GM12878 (cell line): ENCODE results near the gene ERC2. TPM values are rescaled to one million over a fixed set of nuclear protein-coding genes. Genes with fewer than 3 reads are reported as not detected.

Experiments used
- ATAC-seq: fragments of 200-7000 bp; cut with Tn5 transposase; 3 replicates; pipeline ENCODE4 v1.9.1; 2020; ENCODE audit warnings: mild to moderate bottlenecking, moderate library complexity
- BruUV-seq: library from RNA; stranded (reverse); fragments of 400-500 nt; replicated peaks from 2 replicates; lab custom pipeline; 2021; lab: Mats Ljungman, UMichigan
- CTCF ChIA-PET: fragments of 300-600 bp; sonication (Branson Sonifier 250); formaldehyde crosslinking; extraction: SDS; loops from one replicate; lab custom pipeline; 2021; ENCODE audit warnings: inconsistent platforms; lab: Yijun Ruan, JAX
- POLR2A ChIA-PET: fragments of 350-600 bp; formaldehyde crosslinking; extraction: SDS; loops from one replicate; lab custom pipeline; 2021; ENCODE audit warnings: inconsistent platforms; lab: Charles Lee
- RAD21 ChIA-PET: fragments of 300-600 bp; sonication (Branson Sonifier 250); formaldehyde crosslinking; loops from one replicate; lab custom pipeline; 2023; ENCODE audit warnings: antibody characterized with exemption; ENCODE audit not compliant: unreplicated experiment; lab: Charles Lee
- SMC1A ChIA-PET: fragments of 300-600 bp; sonication (Branson Sonifier 250); formaldehyde crosslinking; loops from one replicate; lab custom pipeline; 2023; ENCODE audit not compliant: unreplicated experiment, uncharacterized antibody; lab: Charles Lee
- DNase-seq: peaks from one replicate; pipeline ENCODE4 v3.0.0-alpha.2; 2011; ENCODE audit warnings: low read depth, low spot score
- FAIRE-seq: peaks from 3 replicates; lab custom pipeline; 2011; peaks lifted over from hg19 to GRCh38; lab: Jason Lieb, UNC
- H2AFZ ChIP-seq: 2 replicates; pipeline ENCODE4 v1.6.0; 2011; ENCODE audit warnings: low read depth, low read length, control low read depth; ENCODE audit not compliant: control insufficient read depth
- H3K27ac ChIP-seq: 2 replicates; pipeline ENCODE4 v1.5.1; 2011; ENCODE audit warnings: control low read depth; ENCODE audit not compliant: control insufficient read depth, insufficient read depth
- H3K27me3 ChIP-seq, 2 experiments: replicated peaks in 1 of 2; 2 replicates each; pipeline versions ENCODE4 v1.6.0 to v1.6.1; 2011; ENCODE audit warnings: low read length in 1 of 2; ENCODE audit not compliant: control insufficient read depth in 2 of 2, insufficient read depth in 2 of 2
- H3K36me3 ChIP-seq, 2 experiments: 2 replicates each; pipeline ENCODE4 v1.5.1; 2011; ENCODE audit warnings: low read length in 1 of 2; ENCODE audit not compliant: control insufficient read depth in 2 of 2, insufficient read depth in 2 of 2
- H3K4me1 ChIP-seq: 2 replicates; pipeline ENCODE4 v1.6.1; 2011; ENCODE audit warnings: mild to moderate bottlenecking, low read length, moderate library complexity, mixed read lengths; ENCODE audit not compliant: control insufficient read depth, insufficient read depth
- H3K4me2 ChIP-seq: 2 replicates; pipeline ENCODE4 v1.6.0; 2011; ENCODE audit warnings: control low read depth; ENCODE audit not compliant: control insufficient read depth, insufficient read depth
- H3K4me3 ChIP-seq: fragments of 200-600 bp; sonication (generic); 2 replicates; pipeline ENCODE4 v1.5.1; 2016
- H3K79me2 ChIP-seq: 2 replicates; pipeline ENCODE4 v1.6.0; 2011; ENCODE audit warnings: low read length; ENCODE audit not compliant: control insufficient read depth, insufficient read depth
- H3K9ac ChIP-seq: 2 replicates; pipeline ENCODE4 v1.8.0; 2011; ENCODE audit warnings: low read length, control low read depth, mixed read lengths; ENCODE audit not compliant: control insufficient read depth, insufficient read depth
- H3K9me3 ChIP-seq: replicated peaks from 3 replicates; pipeline ENCODE4 v1.5.1; 2011; ENCODE audit warnings: mild to moderate bottlenecking, low read length; ENCODE audit not compliant: control insufficient read depth, insufficient read depth
- H4K20me1 ChIP-seq: 2 replicates; pipeline ENCODE4 v1.6.0; 2011; ENCODE audit not compliant: control insufficient read depth, insufficient read depth
- CBX5 ChIP-seq: sonication (generic); IDR thresholded peaks from 2 replicates; pipeline ENCODE4 v1.6.1; 2016; ENCODE audit warnings: low read depth, moderate library complexity, mild to moderate bottlenecking, inconsistent platforms
- CREM ChIP-seq: IDR thresholded peaks from 2 replicates; pipeline ENCODE4 v1.6.1; 2014; ENCODE audit warnings: antibody characterized with exemption, low read depth
- IKZF1 ChIP-seq: fragments of 450-650 bp; conservative IDR thresholded peaks from 2 replicates; pipeline ENCODE4 v1.6.1; 2017; ENCODE audit warnings: antibody characterized with exemption, mild to moderate bottlenecking
- NBN ChIP-seq: fragments of 450-650 bp; IDR thresholded peaks from 2 replicates; pipeline ENCODE4 v1.6.1; 2016
- NR2C1 ChIP-seq: fragments of 450-650 bp; IDR thresholded peaks from 2 replicates; pipeline ENCODE4 v1.6.1; 2017; ENCODE audit warnings: antibody characterized with exemption, mild to moderate bottlenecking, moderate library complexity
- NR2F1 ChIP-seq: fragments of 450-650 bp; conservative IDR thresholded peaks from 2 replicates; pipeline ENCODE4 v1.6.1; 2017; ENCODE audit warnings: mild to moderate bottlenecking
- RELA ChIP-seq: fragments of 450-650 bp; IDR thresholded peaks from 2 replicates; pipeline ENCODE4 v1.8.0; 2014; ENCODE audit warnings: borderline replicate concordance; ENCODE audit not compliant: partially characterized antibody
- SMC3 ChIP-seq: IDR thresholded peaks from 2 replicates; pipeline ENCODE4 v1.6.1; 2011; ENCODE audit warnings: low read length, improper control_type of control experiment, borderline replicate concordance
- SREBF1 ChIP-seq: IDR thresholded peaks from 2 replicates; pipeline ENCODE4 v1.6.1; 2012; ENCODE audit warnings: mild to moderate bottlenecking, low read length
- TCF3 ChIP-seq: IDR thresholded peaks from 2 replicates; pipeline ENCODE4 v1.6.1; 2012; ENCODE audit warnings: low read depth, mild to moderate bottlenecking, low read length, borderline replicate concordance; ENCODE audit not compliant: insufficient read depth
- YBX1 ChIP-seq: fragments of 450-650 bp; IDR thresholded peaks from 2 replicates; pipeline ENCODE4 v1.6.1; 2016; ENCODE audit warnings: antibody characterized with exemption
- ZNF384 ChIP-seq: IDR thresholded peaks from 2 replicates; pipeline ENCODE4 v1.6.1; 2012; ENCODE audit warnings: low read depth, mild to moderate bottlenecking, low read length, improper control_type of control experiment, borderline replicate concordance
- WGBS: methylation state at CpG from one replicate; pipeline ENCODE4 v1.1.6; 2016; ENCODE audit warnings: low lambda C conversion rate; ENCODE audit not compliant: insufficient replicate concordance, insufficient coverage; ENCODE audit errors: missing lambda C conversion rate; 5-methylcytosine and 5-hydroxymethylcytosine counted together
- in situ Hi-C: fragments of 300-500 bp; cut with MboI; formaldehyde crosslinking; loops from 9 replicates; pipeline ENCODE4 v1.14.3; 2018; ENCODE audit warnings: mixed read lengths
- intact Hi-C: fragments of 100-400 bp; cut with micrococcal nuclease; formaldehyde crosslinking; loops from one replicate; pipeline ENCODE4 v1.14.2; 2022; ENCODE audit not compliant: unreplicated experiment
- polyA plus RNA-seq, 11 experiments: library from polyadenylated mRNA; depleted of rRNA in 4 of 11; unstranded in 6 of 11; stranded (reverse) in 5 of 11; fragments of >200 nt; fragmentation: Nextera tagmentation in 4 of 11; fragmentation: Illumina TruSeq in 1 of 11; extraction: Ambion mirVana in 4 of 11; extraction: Trizol in 1 of 11; gene quantifications; 1 replicate in 1 of 11; 2 replicates in 10 of 11; pipeline versions ENCODE4 v1.2.1 to v1.2.3, GENCODE V29; 2011 to 2016; ENCODE audit warnings: inconsistent platforms in 2 of 11, missing spikeins in 2 of 11, low read depth in 1 of 11
- total RNA-seq, 4 experiments: library from RNA; depleted of rRNA in 3 of 4; stranded (reverse); fragments of >200 nt in 3 of 4; fragmentation: Illumina TruSeq in 1 of 4; extraction: Trizol in 1 of 4; gene quantifications; 2 replicates each; pipeline versions ENCODE4 v1.2.1 to v1.2.3, GENCODE V29; 2013 to 2021
- TF ChIP-seq, protein P1 (sequence below): IDR thresholded peaks from 2 replicates; pipeline ENCODE4 v1.6.1; 2012; ENCODE audit warnings: low read depth, low read length, improper control_type of control experiment
- TF ChIP-seq, protein P2 (sequence below): fragments of 450-650 bp; IDR thresholded peaks from 2 replicates; pipeline ENCODE4 v1.6.1; 2017; ENCODE audit warnings: mild to moderate bottlenecking, moderate library complexity

ERC2 gene
- total and polyA plus RNA-seq, 10 of the 15 experiments (the other 5 are each of a cell fraction or from before 2014, with no cell fraction given): 0.06 to 1.4 (median 0.12) TPM; not detected in 3

DNA sequence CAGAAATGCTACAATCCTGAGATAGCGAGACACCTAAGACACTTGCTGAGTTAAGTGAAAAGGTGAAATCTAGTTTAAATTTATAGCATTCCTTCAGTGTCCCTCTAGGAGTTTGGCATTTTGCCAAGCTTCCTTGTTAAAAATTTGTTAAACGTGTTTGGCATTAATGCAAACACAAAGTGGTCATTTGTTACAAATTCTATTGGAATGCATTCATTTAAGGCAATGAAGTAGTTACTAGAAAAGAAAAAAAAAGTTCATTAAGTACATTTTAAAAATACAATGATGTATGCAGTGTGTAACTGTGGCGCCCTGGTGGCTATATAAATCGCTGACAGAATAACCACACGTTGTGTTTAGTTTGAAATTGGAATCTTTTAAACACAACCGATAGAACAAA lies 949.8 kb downstream of the ERC2 start:
- ChIA-PET SMC1A (no interaction called here), POLR2A (no interaction called here), CTCF (no interaction called here), RAD21 (no interaction called here)
- no peaks in the 10 kb centered on the region for H3K4me1 ChIP-seq
- no peaks in the 10 kb centered on the region for H3K27me3 ChIP-seq
- no peak for FAIRE-seq
- ATAC-seq: no peak
- H3K36me3 ChIP-seq: no peaks in the 10 kb centered on the region
- no peaks in the 10 kb centered on the region for H3K9me3 ChIP-seq
- no peak overlapping the region for H3K4me3 ChIP-seq
- no peaks in the 10 kb centered on the region for H4K20me1 ChIP-seq
- no peaks in the 10 kb centered on the region for H3K79me2 ChIP-seq
- H3K4me2 ChIP-seq: no peak overlapping the region
- H3K27ac ChIP-seq: no peak overlapping the region
- no peak for DNase-seq
- in situ Hi-C loops: no loop called here
- 48% methylated on average over 6 of the region's 6 CpGs for WGBS
- intact Hi-C loops: no loop called here
- H3K9ac ChIP-seq: no peak overlapping the region
- BruUV-seq: no TSS peak
- TF ChIP-seq SREBF1 (no peak), NR2F1 (no peak), CREM (no peak), CBX5 (no peak), NR2C1 (no peak), TCF3 (no peak), ZNF384 (no peak), RELA (no peak), YBX1 (no peak), IKZF1 (no peak), SMC3 (no peak), NBN (no peak)
- TF ChIP-seq, protein P1, sequence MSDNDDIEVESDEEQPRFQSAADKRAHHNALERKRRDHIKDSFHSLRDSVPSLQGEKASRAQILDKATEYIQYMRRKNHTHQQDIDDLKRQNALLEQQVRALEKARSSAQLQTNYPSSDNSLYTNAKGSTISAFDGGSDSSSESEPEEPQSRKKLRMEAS: no peak
- TF ChIP-seq, protein P2, sequence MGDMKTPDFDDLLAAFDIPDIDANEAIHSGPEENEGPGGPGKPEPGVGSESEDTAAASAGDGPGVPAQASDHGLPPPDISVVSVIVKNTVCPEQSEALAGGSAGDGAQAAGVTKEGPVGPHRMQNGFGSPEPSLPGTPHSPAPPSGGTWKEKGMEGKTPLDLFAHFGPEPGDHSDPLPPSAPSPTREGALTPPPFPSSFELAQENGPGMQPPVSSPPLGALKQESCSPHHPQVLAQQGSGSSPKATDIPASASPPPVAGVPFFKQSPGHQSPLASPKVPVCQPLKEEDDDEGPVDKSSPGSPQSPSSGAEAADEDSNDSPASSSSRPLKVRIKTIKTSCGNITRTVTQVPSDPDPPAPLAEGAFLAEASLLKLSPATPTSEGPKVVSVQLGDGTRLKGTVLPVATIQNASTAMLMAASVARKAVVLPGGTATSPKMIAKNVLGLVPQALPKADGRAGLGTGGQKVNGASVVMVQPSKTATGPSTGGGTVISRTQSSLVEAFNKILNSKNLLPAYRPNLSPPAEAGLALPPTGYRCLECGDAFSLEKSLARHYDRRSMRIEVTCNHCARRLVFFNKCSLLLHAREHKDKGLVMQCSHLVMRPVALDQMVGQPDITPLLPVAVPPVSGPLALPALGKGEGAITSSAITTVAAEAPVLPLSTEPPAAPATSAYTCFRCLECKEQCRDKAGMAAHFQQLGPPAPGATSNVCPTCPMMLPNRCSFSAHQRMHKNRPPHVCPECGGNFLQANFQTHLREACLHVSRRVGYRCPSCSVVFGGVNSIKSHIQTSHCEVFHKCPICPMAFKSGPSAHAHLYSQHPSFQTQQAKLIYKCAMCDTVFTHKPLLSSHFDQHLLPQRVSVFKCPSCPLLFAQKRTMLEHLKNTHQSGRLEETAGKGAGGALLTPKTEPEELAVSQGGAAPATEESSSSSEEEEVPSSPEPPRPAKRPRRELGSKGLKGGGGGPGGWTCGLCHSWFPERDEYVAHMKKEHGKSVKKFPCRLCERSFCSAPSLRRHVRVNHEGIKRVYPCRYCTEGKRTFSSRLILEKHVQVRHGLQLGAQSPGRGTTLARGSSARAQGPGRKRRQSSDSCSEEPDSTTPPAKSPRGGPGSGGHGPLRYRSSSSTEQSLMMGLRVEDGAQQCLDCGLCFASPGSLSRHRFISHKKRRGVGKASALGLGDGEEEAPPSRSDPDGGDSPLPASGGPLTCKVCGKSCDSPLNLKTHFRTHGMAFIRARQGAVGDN: no peak
- no peak overlapping the region for H2AFZ ChIP-seq
